Mucosa of gallbladder (tissue), 1 donor: Measurements from ENCODE around the gene COL13A1. TPM values are rescaled to one million over a fixed set of nuclear protein-coding genes. Genes with fewer than 3 reads are reported as not detected.
A peak's percentile ranks its signal among the peaks of the same experiment; 100 is the strongest.

ENCODE experiments used
- DNase-seq: peaks from one replicate; pipeline ENCODE4 v3.0.0-alpha.2; 2020; ENCODE audit warnings: low spot score
- total RNA-seq: library from RNA; stranded (reverse); gene quantifications from one replicate; pipeline ENCODE4 v1.2.1, GENCODE V29; 2021
- donor health status: DM: no; HTN: no; CAD: no.

The COL13A1 gene
- total RNA-seq, 1 donor from 2014 or later, result 2.5 TPM

DNA sequence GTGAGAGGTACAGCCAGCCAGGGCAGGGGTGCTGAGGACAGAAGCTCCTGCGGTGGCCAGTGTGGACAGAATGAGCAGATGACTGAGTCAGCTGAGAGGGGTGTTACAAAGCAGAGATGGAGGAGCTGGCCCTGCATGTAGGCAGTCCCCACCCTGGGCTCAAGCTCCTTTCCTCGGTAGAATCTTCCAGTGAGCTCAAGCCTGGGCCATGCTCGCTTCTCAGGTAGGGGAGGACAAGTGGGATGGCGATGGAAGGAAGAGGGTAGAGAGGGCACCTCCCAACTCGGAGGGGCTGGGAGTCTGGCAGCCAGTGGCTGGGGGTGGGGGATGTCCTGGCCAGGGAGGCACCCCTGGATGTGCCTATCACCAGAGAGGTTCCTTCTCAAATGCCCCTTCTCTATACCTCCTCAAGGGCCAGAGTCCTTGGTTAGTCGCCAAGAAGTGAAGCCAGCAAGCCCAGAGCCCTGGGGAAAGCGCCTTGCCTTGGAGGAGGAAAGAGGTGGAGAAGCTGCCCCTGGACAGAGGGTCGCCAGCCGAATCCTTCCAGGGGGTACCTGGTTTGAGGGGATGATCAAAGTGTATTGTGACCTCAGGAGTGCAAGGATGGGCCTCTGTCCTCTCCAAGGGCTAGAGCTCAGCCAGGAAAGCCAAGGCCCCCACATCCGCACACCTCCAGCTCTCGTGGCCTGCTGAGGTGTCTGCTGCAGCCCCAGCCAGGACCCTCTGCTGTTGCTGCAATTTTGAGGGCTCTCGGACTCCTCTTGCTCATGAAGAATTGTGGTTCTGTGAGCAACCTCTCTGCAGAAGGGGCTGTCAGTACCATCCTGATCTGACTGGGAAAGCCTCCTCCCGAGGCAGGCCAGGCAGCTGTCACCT lies 162.4 kb downstream of the COL13A1 start:
- peak; percentile 5 for DNase-seq

DNA sequence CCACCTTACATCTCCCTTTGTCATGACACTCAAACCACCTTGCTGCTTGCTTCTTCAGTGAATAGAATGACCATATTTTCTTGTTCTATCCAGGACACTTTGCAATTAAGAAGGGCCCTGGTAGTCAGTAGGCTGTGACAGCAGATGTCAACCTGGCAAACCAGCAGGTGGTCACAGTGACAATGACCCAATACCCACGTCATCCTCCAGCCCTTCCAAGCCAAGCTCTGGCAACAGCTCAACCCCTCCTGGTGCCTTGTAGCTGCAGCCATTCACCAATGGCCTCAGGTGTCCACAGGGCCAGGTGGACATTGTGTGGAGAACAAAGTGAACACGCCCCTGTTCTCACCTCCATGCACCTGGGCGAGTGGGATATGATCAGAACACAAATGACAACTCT lies 163.4 kb downstream of the COL13A1 start:
- peak; percentile 8 for DNase-seq

DNA sequence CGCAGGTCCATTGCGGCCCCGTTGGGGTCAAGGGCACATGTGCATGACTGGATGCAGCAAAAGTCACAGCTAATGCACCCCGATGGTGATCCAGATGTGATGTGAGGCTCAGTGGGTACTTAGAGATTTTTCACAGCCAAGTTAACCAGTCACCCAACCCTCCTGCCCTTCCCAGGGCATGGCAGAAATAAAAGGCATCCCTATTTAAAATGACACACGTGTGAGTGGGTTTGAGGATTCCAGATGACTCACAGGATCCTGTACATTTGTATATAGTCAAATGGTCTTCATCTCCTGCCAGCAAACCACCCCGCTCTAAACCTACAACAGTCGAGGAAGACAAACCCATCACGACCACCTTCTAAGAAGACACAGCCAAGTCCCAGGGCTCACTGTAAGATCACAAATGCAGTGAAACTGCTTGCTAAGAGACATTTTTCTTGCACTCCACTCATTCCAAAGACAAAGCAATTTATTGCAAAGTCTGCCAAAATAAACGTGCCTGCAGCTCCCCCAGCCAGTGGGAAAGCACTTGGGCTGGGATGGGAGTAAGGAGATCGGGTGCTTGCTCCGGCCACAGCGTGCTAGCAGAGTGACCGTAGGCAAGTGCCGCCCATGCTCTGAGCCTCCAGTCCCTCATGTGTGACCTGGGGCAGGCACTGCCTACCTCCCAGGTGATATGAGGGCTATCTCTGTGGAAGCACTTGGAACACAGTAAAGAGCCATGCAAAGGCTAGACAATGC lies 164.4 kb downstream of the COL13A1 start:
- DNase-seq, result peak; percentile 6

DNA sequence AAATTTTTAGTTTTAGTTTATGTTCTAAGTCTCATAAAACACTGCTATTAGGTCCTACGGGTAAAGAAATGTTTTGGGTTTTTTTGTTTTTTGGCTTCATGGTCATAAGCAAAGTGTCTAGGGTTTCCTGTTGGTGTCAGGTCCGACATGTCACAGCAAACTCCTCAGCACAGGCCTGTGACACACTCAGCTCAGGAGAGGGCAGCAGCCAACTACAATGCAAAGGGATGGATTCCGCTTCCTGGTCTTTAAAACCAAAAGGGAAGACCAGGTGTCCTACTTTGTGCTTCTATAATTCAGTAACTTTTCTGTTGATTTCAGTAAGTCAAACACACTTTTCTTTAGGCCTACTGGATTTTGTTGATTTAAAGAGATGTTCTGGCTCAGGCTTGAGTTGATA lies 167.1 kb downstream of the COL13A1 start:
- peak; percentile 10 for DNase-seq

DNA sequence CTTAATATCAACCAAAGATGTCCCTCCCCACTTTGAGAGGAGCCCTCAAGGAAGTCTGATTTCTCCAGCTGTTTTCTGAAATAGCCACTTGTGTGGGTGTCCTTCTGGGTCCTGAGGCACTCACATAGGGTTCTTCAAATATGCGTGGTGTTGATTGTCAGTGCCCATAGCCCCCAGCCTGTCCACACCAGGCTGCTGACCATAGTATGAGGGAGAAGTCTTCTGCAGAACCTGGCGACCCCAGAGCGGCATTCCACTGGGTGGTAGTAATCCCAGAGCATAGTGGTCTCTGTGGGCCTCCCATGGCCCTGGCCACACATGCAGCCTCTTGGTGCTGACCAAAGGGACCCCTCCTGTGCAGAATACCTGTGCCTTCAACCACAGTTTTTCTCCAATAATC lies 168.3 kb downstream of the COL13A1 start:
- DNase-seq, result peak; percentile 4

DNA sequence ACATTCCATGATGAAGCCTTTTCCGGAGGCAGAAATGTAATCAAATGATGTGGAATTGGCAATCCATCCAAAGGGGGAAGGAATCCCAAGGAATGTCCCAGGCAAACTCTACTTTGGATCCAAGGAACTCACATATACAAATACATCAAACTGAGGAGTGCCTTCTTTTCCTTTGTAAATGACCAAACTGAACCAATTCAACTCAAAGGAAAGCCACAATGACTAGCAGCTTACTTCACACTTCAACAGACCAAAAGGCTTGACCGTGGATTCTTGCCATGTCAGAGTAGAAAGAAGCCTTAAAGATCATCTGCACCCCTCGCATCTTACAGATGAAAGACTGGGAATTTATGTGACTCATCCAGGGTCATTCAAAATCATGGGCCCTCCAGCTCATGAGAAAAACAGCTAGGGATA lies 171.3 kb downstream of the COL13A1 start:
- no peak for DNase-seq

DNA sequence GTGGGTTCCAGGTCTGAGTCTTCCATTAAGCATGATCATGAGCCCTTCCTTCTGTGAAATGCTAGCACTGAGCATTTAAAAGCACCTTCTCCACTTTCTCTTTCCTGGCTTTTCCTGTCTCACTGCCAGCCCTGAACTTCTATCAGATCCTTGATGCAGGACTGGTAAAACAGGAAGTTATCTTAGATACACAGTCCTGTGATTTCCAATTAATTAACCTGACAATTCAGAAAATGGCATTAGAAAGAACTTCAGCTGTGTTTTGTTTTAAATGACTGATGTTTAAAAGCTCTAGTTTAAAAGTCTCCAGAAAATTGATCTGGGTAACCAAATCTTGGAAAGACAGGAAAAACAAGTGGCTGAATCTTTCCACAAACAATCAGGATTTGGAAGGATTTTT lies 172.0 kb downstream of the COL13A1 start:
- DNase-seq, result no peak

DNA sequence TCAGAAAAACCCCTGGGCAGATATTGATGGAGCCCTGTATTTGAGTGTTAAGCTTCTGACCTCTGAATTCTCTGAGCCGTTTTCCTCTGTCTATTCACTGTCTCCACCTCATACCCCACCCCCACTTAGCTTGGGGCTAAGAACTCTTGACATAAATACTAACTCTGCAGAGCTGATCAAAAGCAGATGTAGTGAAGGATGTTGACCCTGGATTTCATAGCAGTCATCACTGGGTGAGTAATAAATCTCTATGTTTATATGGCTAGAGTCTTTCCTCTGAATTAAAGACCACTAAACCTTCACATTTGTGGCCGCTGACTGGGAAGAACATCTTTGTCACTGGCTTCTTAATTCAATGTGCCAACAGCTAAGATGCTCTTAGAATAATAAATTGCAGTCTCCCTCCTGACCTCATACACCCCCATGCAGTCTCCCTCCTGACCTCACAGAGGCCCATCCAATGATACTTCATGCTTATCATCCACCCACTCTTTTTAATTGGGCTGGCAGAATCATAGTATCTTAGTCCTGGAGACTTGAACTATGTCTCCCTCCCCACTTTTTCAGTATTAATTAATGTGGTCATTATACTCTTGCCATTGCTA lies 172.9 kb downstream of the COL13A1 start:
- DNase-seq, result no peak

DNA sequence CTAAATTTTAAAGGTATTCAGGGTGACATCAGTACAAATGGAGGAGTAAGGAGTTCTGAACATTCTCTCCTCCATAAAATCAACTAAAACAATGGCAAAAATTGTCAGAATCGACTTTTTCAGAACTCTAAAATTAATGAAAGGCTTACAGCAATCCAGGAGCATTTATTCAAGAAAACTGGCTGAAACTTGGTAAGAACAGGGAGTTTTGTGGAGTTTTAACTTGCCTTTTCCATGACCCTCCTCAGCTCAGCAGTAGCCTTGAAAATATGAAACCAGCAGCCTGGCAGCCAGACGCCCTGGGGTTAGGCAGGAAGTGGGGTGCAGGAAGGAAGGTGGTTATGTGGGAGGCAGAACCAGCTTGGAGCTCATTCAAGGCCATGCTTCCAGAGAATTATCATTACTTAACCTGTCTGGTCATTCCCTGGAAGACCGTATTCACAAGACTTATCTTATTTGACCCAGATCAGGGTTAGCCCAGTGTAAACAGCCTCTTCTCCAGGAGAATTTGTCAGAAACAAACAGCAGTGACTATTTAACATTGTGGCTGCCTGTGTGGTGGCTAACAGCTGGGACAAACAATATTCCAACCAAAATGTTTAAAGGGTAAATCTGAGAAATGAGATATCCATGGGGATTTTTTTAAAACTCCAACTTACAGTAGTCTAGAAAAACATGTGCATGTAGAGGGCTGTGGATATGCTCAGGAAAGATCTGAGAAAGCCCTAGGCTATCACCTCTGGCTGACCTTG lies 175.3 kb downstream of the COL13A1 start:
- DNase-seq, result no peak

DNA sequence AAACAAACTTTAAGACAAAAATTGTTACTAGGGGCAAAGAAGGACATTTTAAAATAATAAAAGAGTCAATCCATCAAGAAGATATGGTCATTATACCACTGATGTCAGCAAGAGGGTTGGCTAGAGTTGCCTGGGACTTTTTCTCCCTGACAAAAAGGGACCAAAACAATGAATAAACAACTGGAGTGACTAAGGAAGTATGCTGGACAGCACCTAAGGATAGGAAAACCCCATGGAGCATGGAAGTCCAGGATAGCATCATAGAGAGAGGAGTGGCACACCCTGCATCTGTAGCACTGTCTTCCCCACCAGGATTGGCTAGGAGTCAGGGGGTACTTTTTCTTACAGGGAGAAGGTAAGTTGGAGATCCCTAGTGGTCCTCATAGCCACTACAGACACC lies 177.5 kb downstream of the COL13A1 start:
- DNase-seq, result no peak

DNA sequence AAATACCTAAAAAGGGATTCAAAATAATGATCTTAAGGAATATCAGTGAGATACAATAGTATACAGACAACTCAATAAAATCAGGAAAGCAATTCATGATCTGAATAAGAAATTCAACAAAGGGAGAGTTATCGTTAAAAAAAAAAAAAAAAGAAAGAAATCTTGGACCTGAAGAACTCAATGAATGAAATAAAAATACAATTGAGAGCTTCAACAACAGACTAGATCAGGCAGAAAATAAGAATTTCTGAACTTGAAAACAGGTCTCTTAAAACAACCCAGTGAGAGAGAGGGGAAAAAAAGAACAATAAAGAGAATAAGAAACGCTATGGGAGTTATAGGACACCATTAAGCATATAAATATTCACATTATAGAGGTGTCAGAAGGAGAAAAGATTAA lies 179.0 kb downstream of the COL13A1 start:
- no peak for DNase-seq

DNA sequence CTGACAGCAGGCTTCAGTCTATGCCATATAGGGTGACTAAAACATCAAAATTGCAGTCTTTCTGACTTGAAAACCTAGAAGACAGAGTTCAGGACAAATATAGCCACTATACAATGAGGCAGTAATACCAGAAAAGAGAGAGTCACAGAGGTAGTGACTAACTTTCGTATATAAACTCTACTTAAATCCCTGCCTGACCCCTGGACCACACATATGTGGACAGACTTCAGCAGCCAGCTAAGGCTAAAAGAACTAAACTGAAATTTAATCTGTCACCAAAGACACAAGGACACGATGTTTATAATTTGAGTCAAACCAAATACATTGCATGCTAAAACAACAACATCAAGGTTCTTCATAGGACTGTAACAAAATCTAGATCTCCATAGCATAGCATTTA lies 186.4 kb downstream of the COL13A1 start:
- DNase-seq, result no peak

DNA sequence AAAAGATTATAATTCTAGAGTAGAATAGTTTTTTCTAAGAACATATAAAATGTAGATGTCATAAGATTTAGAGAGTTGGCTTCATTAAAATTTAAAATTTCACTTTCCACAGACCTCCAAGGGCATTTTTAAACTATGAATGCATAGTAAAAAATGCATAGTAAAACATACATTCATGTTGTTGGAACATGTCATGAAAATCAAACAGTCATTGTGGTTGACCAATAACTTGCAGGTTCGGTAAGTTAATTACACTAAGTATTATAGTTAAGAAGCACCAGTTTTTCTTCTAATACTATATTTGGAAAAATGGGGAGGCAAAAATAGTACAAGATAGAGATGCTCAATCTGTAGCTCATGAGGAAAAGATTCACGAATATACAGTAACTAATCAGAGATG lies 189.4 kb downstream of the COL13A1 start:
- no peak for DNase-seq

DNA sequence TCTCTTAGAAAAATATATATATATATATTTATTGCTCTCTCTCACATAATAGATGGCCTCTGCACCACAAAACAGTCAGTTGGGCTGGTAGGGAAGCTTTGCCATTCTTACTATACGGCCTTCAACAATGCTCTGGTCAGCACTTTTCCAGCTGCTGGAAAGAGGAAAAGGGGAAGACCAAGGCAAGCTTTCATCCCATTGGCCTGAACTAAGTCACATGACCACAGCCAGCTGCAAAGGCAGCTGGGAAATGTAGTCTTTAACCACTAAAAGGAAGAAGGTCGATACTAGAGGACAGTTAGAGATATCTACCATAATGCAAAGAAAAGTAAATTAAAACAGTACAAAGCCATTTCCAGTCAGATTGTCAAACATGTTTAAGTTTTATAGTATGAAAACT lies 192.6 kb downstream of the COL13A1 start:
- DNase-seq, result peak; percentile 33

DNA sequence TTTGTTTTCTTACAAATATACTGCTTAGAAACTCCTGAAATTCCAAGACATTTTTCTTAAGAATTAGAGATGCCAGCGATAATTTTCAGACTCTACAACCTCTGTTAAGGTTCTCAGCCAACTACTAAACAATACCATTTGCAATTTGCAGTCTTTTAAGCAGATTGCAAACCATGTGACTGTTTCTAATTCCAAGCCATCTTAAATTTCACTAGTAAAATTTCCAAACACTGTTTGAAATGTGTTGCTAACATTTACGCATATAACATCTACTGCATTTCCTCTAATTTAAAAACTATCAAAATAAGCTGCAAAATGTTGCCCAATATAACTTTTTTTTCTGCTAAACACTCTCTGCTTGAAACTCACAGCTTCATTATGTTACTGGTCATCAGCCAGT lies 194.9 kb downstream of the COL13A1 start:
- DNase-seq, result no peak

DNA sequence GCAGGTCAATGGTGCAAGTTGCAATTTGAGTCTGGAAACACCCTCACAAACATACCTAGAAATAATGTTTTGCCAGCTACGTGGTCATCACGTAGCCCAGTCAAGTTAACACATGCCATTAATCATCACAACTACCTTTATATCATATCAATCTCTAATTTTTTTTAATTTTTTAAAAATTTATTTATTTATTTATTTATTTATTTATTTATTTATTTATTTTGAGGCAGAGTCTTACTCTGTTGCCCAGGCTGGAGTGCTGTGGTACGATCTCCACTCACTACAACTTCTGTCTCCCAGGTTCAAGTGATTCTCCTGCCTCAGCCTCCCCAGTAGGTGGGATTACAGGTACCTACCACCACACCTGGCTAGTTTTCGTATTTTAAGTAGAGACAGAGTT lies 198.6 kb downstream of the COL13A1 start:
- DNase-seq, result no peak

DNA sequence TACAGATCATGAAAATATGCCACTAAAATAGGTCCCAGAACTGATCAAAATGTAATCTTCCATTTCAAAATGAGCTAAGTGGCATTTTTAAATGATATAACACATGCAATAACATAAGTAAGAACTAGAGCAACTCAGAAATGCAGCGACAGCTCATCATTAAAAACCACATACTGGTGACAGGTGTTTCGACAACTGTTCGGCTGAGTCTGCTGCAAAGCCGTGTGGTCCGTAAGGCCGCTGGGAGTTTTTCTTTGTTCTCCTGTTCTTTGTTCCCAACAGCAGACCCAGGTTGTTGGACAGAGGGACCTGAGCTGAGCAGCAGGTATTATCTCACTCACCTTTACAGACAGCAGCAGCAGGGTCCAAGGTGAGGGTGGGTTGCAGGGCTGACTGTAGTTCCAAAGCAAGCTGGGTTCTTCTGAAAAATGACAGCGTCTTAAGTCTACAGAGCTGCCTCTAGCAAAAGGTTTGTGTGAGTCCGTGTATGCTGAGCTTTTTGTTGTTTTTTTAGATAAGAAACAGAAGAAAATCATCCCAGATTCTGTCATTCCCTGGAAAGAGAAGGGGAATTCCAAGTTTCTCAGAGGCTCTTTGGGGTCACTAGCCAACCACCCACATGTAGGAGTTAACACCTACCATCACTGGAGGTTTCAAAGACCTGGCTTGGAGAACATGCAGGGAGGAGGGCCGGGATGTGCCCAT lies 205.6 kb downstream of the COL13A1 start:
- no peak for DNase-seq
